AG04449 (cell line): ENCODE results near the gene PRPF19.

Source experiments
- CTCF ChIA-PET: fragments of 350-600 bp; formaldehyde crosslinking; extraction: SDS; loops from one replicate; lab custom pipeline; 2021; ENCODE audit warnings: antibody characterized with exemption; lab: Yijun Ruan, JAX
- POLR2A ChIA-PET: fragments of 400-600, 350-600 bp; formaldehyde crosslinking; extraction: SDS; loops from one replicate; lab custom pipeline; 2020; ENCODE audit warnings: antibody characterized with exemption, inconsistent platforms; lab: Yijun Ruan, JAX
- DNase-seq: peaks from one replicate; pipeline ENCODE4 v3.0.0-alpha.2; 2010; ENCODE audit warnings: low read depth, low spot score
- H3K4me3 ChIP-seq: 2 replicates; pipeline ENCODE4 v1.5.1; 2011; ENCODE audit warnings: low read depth, mild to moderate bottlenecking, control low read depth, low read length
- TF ChIP-seq, protein P1 (sequence below): IDR thresholded peaks from one replicate; pipeline ENCODE4 v1.5.1; 2011; ENCODE audit warnings: mild to moderate bottlenecking, moderate library complexity, low read length, control low read depth, inconsistent platforms; ENCODE audit not compliant: insufficient read depth; ENCODE audit errors: missing control alignments

PRPF19 gene

DNA sequence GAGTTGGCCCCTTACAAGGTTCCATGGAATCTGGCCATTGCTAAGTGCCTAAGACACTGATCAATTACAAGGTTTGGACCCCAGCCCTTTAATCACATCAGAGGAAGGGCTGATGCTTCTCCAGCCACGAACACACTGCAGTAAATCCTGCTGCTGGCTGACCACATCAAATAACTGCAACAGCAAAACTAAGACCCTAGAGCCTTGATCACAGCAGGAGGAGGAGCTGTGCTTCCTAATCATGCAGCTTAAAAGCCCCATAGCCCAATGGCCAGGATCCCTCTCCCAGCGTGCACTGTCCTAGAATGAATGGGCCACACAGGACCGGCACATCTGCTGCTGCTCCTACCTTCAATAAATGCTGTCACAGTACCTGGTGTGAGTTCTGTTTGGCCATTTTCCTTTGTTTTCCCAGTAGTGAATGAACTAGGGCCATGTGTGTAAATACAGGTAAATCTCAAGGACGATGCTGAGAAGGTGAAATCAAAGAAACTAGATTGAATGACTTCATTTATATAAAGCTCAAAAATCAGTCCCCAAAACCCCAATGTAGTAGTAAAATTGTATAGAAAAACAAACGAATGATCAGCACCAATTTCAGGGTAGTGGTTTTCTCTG, 26.3 kb downstream of the PRPF19 start:
- no peak overlapping the region for H3K4me3 ChIP-seq
- no peak for DNase-seq
- TF ChIP-seq, protein P1, sequence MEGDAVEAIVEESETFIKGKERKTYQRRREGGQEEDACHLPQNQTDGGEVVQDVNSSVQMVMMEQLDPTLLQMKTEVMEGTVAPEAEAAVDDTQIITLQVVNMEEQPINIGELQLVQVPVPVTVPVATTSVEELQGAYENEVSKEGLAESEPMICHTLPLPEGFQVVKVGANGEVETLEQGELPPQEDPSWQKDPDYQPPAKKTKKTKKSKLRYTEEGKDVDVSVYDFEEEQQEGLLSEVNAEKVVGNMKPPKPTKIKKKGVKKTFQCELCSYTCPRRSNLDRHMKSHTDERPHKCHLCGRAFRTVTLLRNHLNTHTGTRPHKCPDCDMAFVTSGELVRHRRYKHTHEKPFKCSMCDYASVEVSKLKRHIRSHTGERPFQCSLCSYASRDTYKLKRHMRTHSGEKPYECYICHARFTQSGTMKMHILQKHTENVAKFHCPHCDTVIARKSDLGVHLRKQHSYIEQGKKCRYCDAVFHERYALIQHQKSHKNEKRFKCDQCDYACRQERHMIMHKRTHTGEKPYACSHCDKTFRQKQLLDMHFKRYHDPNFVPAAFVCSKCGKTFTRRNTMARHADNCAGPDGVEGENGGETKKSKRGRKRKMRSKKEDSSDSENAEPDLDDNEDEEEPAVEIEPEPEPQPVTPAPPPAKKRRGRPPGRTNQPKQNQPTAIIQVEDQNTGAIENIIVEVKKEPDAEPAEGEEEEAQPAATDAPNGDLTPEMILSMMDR: no peak
- CTCF ChIA-PET: interaction anchor here (1.4 to 3.6 kb wide), 3 partner anchors 19 to 105 kb away, joined by 7 to 19 read pairs (median 10); no protein-coding TSS in a partner anchor
- POLR2A ChIA-PET: no interaction called here

DNA sequence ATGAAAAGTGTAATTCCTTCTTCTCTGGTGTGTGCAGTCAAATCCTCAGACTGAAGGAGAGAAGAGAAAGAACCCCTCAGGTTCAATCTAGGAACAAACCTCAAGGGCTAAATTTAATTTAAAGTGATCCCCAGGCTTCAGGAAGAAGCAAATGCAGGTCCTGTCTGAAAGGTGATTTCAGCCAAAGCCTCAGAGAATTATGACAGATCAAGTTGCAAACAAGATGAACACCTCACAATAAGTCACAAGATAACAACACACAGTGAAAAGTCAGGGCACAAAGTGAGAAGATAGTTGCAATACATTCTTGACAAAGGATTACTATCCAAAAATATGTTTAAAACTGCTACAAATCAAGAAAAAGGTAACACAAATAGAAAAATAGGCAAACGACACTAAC, 27.3 kb downstream of the PRPF19 start:
- ChIA-PET CTCF (interaction anchor here (1.6 to 3.0 kb wide), 3 partner anchors 9 to 47 kb away, joined by 5 to 14 read pairs (median 14); no protein-coding TSS in a partner anchor), POLR2A (no interaction called here)
- no peak overlapping the region for H3K4me3 ChIP-seq
- TF ChIP-seq, protein P1: no peak
- no peak for DNase-seq

DNA sequence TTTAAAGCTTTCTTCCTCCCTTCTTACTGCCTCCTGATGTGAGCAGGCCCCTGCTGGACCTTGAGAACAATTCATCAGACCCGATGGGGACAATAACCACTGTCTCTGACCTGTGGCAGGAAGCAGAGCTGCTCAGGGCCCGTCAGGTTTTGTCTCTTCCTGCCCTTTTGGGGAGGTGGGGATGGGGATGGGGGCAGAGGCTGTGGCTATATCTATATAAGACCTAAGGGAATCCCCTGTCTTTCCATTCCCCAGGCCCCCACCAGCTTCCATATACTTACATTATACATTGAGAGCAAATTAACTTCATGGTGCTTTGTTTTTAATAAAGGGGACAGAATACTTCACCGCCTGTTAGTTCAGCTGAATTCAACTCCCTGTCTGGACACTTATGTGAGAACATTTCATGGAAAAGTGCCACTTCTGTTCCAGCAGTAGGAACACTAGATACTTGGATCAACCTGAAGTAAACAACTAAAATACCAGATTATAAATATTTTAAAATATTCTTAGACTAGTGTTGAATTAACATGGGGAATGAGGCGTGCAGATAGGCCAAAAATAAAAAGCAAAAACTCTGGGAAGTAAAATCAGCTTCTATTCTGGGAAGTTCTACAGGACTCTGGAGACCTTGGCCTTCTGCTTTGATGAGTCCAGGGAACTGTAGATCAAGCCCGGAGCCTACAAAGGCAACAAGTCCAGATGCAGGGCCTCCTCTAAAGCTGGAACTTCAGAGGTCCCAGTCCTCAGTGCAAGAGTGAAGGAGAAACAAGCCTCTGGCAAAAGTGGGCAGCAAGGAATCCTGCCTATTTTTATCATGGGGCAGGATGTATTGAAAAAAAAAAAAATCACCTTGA, 27.9 kb downstream of the PRPF19 start:
- POLR2A ChIA-PET: no interaction called here
- TF ChIP-seq, protein P1: no peak
- CTCF ChIA-PET: interaction anchor here (1.0 to 3.9 kb wide), 6 partner anchors 9 to 48 kb away, joined by 4 to 14 read pairs (median 10); no protein-coding TSS in a partner anchor
- H3K4me3 ChIP-seq: no peak overlapping the region
- no peak for DNase-seq

DNA sequence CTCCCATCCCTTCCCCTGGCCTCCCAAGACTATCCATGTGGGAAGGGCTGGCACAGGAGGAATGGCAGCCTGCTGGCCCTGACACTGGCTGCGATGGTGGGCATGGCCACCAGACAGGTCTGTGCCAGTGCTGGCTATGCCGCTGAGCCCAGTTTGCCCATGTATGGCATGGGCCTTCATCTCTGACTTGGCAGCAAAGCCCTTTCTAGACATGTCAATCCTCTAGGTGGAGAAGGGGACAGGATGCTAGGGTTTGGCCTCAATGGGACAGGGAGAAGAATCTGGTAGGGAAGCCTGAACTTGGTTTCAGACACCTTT, 30.3 kb downstream of the PRPF19 start:
- H3K4me3 ChIP-seq: no peak overlapping the region
- TF ChIP-seq, protein P1: no peak
- ChIA-PET CTCF (interaction anchor here (1.6 to 3.9 kb wide), 4 partner anchors 11 to 45 kb away, joined by 7 to 17 read pairs (median 14); no protein-coding TSS in a partner anchor), POLR2A (no interaction called here)
- no peak for DNase-seq

DNA sequence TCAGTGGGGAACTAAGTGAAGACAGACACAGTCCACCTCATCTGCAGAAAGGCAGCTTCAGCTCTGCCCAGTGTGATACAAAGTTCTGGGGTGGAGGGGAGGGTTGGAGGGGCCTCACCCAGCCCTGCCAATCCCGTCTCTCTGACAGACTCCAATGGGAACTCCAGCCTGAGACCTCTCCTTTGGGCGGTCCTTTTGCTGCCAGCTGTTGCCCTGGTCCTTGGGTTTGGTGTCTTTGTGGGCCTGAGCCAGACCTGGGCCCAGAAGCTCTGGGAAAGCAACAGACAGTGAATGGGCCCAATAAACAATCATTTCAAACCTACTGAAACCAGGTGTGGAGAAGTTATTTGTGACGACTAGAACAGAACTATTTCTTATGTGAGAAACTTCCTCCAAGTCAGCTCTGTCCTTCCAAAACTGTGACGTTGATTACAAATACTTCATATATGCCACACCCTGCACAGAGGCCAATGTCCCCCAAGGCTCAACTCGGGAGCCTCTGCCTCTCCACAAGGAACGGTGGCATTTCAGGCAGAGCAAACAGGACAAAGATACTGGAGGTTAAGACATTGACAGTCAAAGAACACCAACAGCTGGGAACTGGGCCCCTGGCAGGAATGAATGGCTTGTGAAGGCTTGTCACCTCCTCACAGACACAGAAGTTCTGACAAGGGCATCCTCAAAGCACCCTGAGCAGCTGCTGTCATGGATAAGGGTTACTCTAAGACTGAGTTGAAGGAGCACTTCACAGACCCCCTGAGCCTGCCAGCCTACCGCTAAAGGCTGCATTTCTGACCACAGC, 30.8 kb downstream of the PRPF19 start:
- H3K4me3 ChIP-seq: no peak overlapping the region
- CTCF ChIA-PET: interaction anchor here (1.6 to 3.9 kb wide), 4 partner anchors 12 to 44 kb away, joined by 7 to 17 read pairs (median 15); no protein-coding TSS in a partner anchor
- POLR2A ChIA-PET: no interaction called here
- TF ChIP-seq, protein P1: no peak
- no peak for DNase-seq
